SU-DHL-6 (cell line): Measurements from ENCODE around the gene ATP2B2.

Experiments
- H2AFZ ChIP-seq: fragments of 200-600 bp; sonication (generic); 2 replicates; pipeline ENCODE4 v1.6.1; 2014; ENCODE audit warnings: low read depth, mild to moderate bottlenecking, moderate library complexity, mixed read lengths, antibody characterized with exemption, low read length; ENCODE audit not compliant: severe bottlenecking
- H3F3A ChIP-seq: fragments of 200-600 bp; shearing (Covaris generic); 2 replicates; pipeline ENCODE4 v1.6.0; 2016; ENCODE audit warnings: antibody characterized with exemption, mild to moderate bottlenecking; ENCODE audit not compliant: insufficient read depth
- H3K27ac ChIP-seq: fragments of 200-600 bp; sonication (generic); 2 replicates; pipeline ENCODE4 v1.5.1; 2016; ENCODE audit warnings: low read depth, mild to moderate bottlenecking, low read length, moderate library complexity, mixed read lengths
- H3K27me3 ChIP-seq: fragments of 200-600 bp; sonication (generic), shearing (Covaris generic); 2 replicates; pipeline ENCODE4 v1.6.0; 2014; ENCODE audit warnings: mild to moderate bottlenecking, low read length
- H3K36me3 ChIP-seq: fragments of 200-600 bp; sonication (generic); 2 replicates; pipeline ENCODE4 v1.6.1; 2014; ENCODE audit warnings: mild to moderate bottlenecking, low read length, mixed read lengths
- H3K4me2 ChIP-seq: fragments of 300-600, 200-600 bp; shearing (Covaris generic), sonication (generic); 2 replicates; pipeline ENCODE4 v1.6.0; 2014; ENCODE audit warnings: low read length, low read depth, mild to moderate bottlenecking; ENCODE audit not compliant: poor library complexity, severe bottlenecking
- H3K4me3 ChIP-seq: fragments of 200-600 bp; sonication (generic); 2 replicates; pipeline ENCODE4 v1.5.1; 2014; ENCODE audit warnings: antibody characterized with exemption, low read length, mild to moderate bottlenecking, mixed read lengths; ENCODE audit not compliant: insufficient read depth, poor library complexity, severe bottlenecking
- H3K79me2 ChIP-seq: fragments of 200-600 bp; sonication (generic); 2 replicates; pipeline ENCODE4 v1.6.1; 2014; ENCODE audit warnings: mild to moderate bottlenecking, low read length, moderate library complexity; ENCODE audit not compliant: insufficient read depth
- H3K9ac ChIP-seq: fragments of 200-600 bp; sonication (generic); 2 replicates; pipeline ENCODE4 v1.7.0; 2014; ENCODE audit warnings: mild to moderate bottlenecking, low read length
- H3K9me2 ChIP-seq: fragments of 200-600 bp; sonication (generic); replicated peaks from 2 replicates; pipeline ENCODE4 v1.6.1; 2014; ENCODE audit warnings: low read length; ENCODE audit not compliant: insufficient read depth
- H3K9me3 ChIP-seq: fragments of 200-600 bp; sonication (generic); 2 replicates; pipeline ENCODE4 v1.6.1; 2014; ENCODE audit warnings: low read length, mixed read lengths; ENCODE audit not compliant: insufficient read depth
- H4K20me1 ChIP-seq: fragments of 200-600 bp; sonication (generic); 2 replicates; pipeline ENCODE4 v1.6.1; 2014; ENCODE audit warnings: low read depth, mild to moderate bottlenecking, antibody characterized with exemption, low read length, moderate library complexity, mixed read lengths
- EZH2phosphoT487 ChIP-seq: fragments of 200-600 bp; sonication (generic), shearing (Covaris generic); conservative IDR thresholded peaks from 2 replicates; pipeline ENCODE4 v1.6.1; 2018; ENCODE audit warnings: mild to moderate bottlenecking, antibody characterized with exemption, low read length, moderate library complexity, mixed read lengths
- TF ChIP-seq, protein P1 (sequence below): fragments of 200-600 bp; sonication (generic); IDR thresholded peaks from one replicate; pipeline ENCODE4 v1.5.1; 2017; ENCODE audit warnings: antibody characterized with exemption, mild to moderate bottlenecking, low read length, moderate library complexity; ENCODE audit not compliant: insufficient read depth, poor library complexity, severe bottlenecking

Gene ATP2B2

DNA sequence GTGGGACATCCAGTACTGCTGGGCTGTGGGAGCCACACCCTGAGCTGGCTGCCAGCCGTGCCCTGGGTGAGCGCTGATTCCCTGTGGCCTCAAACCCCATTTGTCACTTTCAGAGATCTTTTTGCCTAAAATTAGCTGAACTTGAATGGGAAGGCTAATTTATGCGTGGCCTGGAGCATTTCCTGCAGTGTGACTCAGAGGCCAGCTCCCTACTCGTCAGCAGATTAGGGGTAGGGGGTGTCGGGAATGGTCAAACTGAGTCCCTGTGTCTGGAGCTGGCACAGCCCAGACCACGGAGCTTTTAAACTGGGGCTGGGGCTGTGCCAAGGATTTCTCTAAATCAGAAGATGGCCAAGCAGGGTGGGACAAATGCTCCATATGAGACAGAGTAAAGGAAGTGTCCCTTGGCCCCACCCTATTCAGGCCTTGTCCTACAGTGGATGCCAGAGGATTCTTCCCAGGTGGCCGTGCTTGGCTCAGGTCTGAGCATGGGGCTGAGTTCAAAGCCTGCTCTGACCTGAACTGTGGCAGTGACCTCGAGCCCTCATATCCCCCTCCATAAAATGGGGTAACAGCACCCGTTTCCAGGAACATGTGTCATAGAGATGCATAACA lies 59.7 kb downstream of the ATP2B2 start:
- Histone ChIP-seq H3K36me3 (no peaks in the 10 kb centered on the region), H3F3A (no peaks in the 10 kb centered on the region), H3K9me2 (no peaks in the 10 kb centered on the region), H3K9me3 (no peaks in the 10 kb centered on the region), H3K79me2 (no peaks in the 10 kb centered on the region), H4K20me1 (no peaks in the 10 kb centered on the region), H3K9ac (no peak overlapping the region), H3K27ac (no peak overlapping the region), H3K27me3 (no peaks in the 10 kb centered on the region), H3K4me2 (no peak overlapping the region), H3K4me3 (no peak overlapping the region), H2AFZ (no peak overlapping the region)
- no peak for TF ChIP-seq EZH2phosphoT487
- TF ChIP-seq, protein P1, sequence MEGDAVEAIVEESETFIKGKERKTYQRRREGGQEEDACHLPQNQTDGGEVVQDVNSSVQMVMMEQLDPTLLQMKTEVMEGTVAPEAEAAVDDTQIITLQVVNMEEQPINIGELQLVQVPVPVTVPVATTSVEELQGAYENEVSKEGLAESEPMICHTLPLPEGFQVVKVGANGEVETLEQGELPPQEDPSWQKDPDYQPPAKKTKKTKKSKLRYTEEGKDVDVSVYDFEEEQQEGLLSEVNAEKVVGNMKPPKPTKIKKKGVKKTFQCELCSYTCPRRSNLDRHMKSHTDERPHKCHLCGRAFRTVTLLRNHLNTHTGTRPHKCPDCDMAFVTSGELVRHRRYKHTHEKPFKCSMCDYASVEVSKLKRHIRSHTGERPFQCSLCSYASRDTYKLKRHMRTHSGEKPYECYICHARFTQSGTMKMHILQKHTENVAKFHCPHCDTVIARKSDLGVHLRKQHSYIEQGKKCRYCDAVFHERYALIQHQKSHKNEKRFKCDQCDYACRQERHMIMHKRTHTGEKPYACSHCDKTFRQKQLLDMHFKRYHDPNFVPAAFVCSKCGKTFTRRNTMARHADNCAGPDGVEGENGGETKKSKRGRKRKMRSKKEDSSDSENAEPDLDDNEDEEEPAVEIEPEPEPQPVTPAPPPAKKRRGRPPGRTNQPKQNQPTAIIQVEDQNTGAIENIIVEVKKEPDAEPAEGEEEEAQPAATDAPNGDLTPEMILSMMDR = no peak

- no peaks in the 10 kb centered on the region for H3F3A ChIP-seq
- no peaks in the 10 kb centered on the region for H3K9me2 ChIP-seq
- no peaks in the 10 kb centered on the region for H4K20me1 ChIP-seq
- H3K79me2 ChIP-seq = no peaks in the 10 kb centered on the region
- H2AFZ ChIP-seq = no peak overlapping the region
- no peaks in the 10 kb centered on the region for H3K27me3 ChIP-seq
- H3K4me3 ChIP-seq = no peak overlapping the region
- TF ChIP-seq EZH2phosphoT487 = no peak
- TF ChIP-seq, protein P1 = no peak
- H3K4me2 ChIP-seq = no peak overlapping the region
- no peak overlapping the region for H3K9ac ChIP-seq
- H3K9me3 ChIP-seq = no peaks in the 10 kb centered on the region
- H3K27ac ChIP-seq = no peak overlapping the region
- no peaks in the 10 kb centered on the region for H3K36me3 ChIP-seq
Observed at GRCh38 chr3:10444511-10444910, 60.9 kb downstream of the ATP2B2 start.

GRCh38 chr3:10444110-10444429 lies 61.3 kb downstream of the ATP2B2 start:
- no peak overlapping the region for H2AFZ ChIP-seq
- no peaks in the 10 kb centered on the region for H3K36me3 ChIP-seq
- H3K4me2 ChIP-seq = no peak overlapping the region
- H3K4me3 ChIP-seq = no peak overlapping the region
- no peak overlapping the region for H3K9ac ChIP-seq
- TF ChIP-seq, protein P1 = no peak
- TF ChIP-seq EZH2phosphoT487 = no peak
- no peak overlapping the region for H3K27ac ChIP-seq
- H3K9me2 ChIP-seq = no peaks in the 10 kb centered on the region
- no peaks in the 10 kb centered on the region for H3K79me2 ChIP-seq
- H3F3A ChIP-seq = no peaks in the 10 kb centered on the region
- H3K27me3 ChIP-seq = no peaks in the 10 kb centered on the region
- no peaks in the 10 kb centered on the region for H4K20me1 ChIP-seq
- H3K9me3 ChIP-seq = no peaks in the 10 kb centered on the region
